ES-I3 (cell line): ENCODE results near the gene TOM1L2.
"Not testable (repeated sequence)": the region's sequence is repeated elsewhere in the genome, so short reads cannot be mapped to it uniquely, and the experiment has no call there.

Experiments used
- H3K36me3 ChIP-seq: 2 replicates; pipeline ENCODE4 v1.6.1; 2013; ENCODE audit warnings: mild to moderate bottlenecking, low read length, control low read depth, moderate library complexity; ENCODE audit not compliant: insufficient read depth
- H3K4me1 ChIP-seq: 2 replicates; pipeline ENCODE4 v1.6.1; 2013; ENCODE audit warnings: mild to moderate bottlenecking, control low read depth, low read length; ENCODE audit not compliant: insufficient read depth
- H3K9ac ChIP-seq: 2 replicates; pipeline ENCODE4 v1.6.1; 2013; ENCODE audit warnings: low read depth, mild to moderate bottlenecking, low read length, moderate library complexity
- H3K9me3 ChIP-seq: 2 replicates; pipeline ENCODE4 v1.6.1; 2013; ENCODE audit warnings: mild to moderate bottlenecking, low read length, moderate library complexity; ENCODE audit not compliant: control insufficient read depth, insufficient read depth

Gene TOM1L2

DNA sequence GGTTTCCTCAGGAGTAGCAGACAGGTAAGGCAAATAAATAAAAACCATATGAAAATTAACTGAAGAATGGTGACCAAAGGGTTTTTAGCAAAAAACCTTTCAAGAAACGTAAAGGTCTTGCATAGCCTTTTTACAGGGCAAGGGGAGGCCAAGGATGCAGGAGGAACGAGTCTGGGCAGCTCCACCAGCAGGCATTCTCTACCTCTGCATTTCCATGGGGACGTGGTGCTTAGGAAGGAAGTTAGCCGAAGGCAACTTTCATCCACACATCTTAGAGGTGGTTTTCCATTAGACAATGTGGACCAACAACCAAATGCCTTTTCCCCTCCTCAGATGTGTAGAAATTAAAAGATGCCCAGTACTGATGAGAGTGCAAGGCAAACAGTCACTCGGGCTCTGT, 20.7 kb downstream of the TOM1L2 start:
- H3K36me3 ChIP-seq = no peaks in the 10 kb centered on the region; the same call in 1 of the 2 replicates
- H3K9me3 ChIP-seq = no peaks in the 10 kb centered on the region
- H3K4me1 ChIP-seq = peaks cover 18% of the 10 kb centered on the region
- no peak overlapping the region for H3K9ac ChIP-seq

DNA sequence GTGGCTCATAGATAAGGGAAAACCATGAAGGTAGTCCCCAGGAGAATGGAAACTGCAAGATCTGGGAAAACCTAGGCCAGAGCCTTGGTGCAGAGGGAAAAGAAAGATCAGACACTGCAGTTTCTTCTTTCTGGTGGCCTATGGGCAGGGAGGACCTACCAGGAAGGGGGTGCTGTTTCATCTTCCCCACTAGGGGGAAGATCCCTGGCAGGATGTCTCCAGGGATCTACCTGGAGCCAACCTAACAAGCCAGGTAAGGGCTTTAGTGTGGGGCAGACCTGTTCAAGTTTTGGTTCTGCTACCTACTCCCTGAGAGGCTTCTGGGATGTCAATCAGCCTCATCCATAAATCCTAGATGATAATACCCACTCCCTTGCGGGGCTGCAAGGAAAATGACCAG, 21.4 kb downstream of the TOM1L2 start:
- peaks cover 18% of the 10 kb centered on the region for H3K4me1 ChIP-seq

DNA sequence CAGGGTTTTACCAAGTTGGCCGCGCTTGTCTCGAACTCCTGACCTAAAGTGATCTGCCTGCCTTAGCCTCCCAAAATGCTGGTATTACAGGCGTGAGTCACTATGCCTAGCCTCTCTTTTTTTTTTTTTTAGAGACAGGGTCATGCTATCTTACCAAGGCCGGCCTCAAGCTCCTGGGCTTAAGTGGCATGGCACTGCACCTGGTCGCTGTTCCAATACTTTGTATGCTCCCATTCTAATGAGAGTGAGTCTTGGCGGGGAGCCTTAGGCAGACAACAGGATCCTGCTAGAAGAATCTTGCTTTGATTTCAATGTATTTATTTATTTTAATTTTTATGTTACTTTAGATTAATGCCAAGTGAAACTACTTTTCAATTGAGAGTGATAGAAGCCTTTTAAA, 21.9 kb downstream of the TOM1L2 start:
- Histone ChIP-seq H3K36me3 (no peaks in the 10 kb centered on the region; the same call in 1 of the 2 replicates), H3K9ac (no peak overlapping the region), H3K9me3 (no peaks in the 10 kb centered on the region), H3K4me1 (peaks cover 18% of the 10 kb centered on the region)

More for the DNA sequence above, 21.4 kb downstream of the TOM1L2 start:
- Histone ChIP-seq H3K36me3 (no peaks in the 10 kb centered on the region; the same call in 1 of the 2 replicates), H3K9ac (no peak overlapping the region), H3K9me3 (no peaks in the 10 kb centered on the region)

DNA sequence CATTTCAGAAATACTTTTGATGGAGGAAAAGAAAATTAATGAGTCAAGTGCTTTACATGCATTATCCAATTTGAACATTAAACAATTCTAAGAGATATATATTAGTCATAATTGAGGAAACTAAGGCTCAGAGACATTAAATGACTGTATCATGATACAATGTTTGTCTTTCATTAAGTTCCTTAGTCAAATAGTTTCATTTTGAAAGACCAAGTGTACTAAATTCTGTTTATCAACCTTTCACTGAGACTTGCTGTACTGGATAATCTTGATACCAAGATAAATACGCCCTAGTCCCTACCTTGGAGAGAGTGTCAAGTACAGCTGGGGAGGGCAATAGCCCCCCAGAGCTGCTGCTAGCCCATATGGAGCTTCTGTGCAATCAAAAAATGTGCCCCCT, 24.2 kb downstream of the TOM1L2 start:
- Histone ChIP-seq H3K9ac (no peak overlapping the region), H3K36me3 (no peaks in the 10 kb centered on the region), H3K9me3 (no peaks in the 10 kb centered on the region), H3K4me1 (peaks cover 29% of the 10 kb centered on the region)

DNA sequence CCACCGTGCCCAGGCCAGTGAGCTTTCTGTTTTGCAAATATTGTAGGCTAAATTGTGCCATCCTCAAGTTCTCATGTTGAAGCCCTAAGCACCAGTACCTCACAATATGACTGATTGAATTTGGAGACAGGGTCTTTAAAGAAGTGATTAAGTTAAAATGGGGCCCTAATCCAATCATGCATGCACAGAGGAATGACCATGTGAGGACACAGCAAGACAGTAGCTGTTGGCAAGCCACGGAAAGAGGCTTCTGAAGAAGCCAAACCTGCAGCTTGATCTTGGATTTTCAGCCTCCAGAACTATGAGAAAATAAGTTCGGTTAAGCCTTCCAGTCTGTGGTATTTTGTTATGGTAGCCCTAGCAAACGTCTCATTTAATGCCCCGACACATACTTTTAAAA, 24.9 kb downstream of the TOM1L2 start:
- H3K9ac ChIP-seq = no peak overlapping the region
- H3K9me3 ChIP-seq = no peaks in the 10 kb centered on the region
- H3K4me1 ChIP-seq = peaks cover 33% of the 10 kb centered on the region
- no peaks in the 10 kb centered on the region for H3K36me3 ChIP-seq

DNA sequence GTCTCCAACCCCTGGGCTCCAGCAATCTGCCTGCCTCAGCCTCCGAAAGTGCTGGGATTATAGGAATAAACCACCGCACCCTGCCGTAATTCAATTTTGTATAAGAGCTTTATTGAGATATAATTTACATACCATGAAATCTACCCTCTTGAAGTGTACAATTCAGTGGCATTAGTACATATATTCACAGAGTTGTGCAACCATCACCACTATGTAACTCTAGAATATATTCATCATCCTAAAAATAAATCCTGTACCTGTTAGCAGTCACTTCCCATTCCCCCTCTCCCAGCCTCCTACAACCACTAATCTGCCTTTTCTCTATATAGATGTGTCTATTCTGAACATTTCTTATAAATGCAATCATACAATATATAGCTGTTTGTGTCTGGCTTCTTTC, 26.1 kb downstream of the TOM1L2 start:
- Histone ChIP-seq H3K36me3 (no peaks in the 10 kb centered on the region), H3K9ac (no peak overlapping the region), H3K4me1 (peaks cover 35% of the 10 kb centered on the region), H3K9me3 (no peaks in the 10 kb centered on the region)

DNA sequence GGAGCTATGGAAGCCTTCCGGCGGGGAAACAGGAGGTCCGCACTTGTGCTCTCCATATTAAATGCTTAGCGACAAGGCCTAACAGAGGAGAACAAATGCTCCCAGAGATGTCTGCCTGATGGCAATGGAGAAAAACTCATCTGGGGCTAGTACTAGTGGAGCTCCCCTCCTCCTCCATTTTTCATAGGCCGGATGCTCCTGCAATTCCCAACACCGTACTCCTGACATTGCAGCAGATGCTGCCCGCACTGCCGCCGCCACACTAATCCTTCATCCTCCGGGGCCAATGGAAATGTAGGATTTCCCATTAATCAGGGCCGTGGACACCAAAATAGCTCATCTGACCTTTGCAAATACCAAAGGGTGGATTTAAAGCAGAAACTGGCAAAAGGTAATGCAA, 27.5 kb downstream of the TOM1L2 start:
- peaks cover 36% of the 10 kb centered on the region for H3K4me1 ChIP-seq
- no peaks in the 10 kb centered on the region for H3K9me3 ChIP-seq
- no peaks in the 10 kb centered on the region for H3K36me3 ChIP-seq
- H3K9ac ChIP-seq = no peak overlapping the region

DNA sequence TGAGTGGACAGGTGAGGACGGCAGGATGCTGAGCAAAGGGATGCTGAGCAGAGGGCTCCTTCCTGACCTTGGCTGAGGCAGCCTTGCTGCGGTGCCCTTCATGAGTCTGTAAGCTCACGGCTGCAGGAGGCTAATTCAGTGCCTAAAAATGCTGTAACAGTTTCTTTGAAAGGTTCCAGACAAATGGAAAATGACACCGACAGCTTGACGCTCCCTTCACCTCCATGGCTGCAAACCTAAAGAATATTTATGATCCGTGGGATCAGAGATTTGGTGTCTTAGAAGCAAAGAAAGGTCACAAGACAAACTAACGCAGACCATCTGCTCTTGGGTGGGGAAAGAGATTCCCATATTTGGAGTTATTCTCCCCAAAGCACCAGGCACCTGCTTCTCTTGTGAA, 28.0 kb downstream of the TOM1L2 start:
- Histone ChIP-seq H3K36me3 (no peaks in the 10 kb centered on the region), H3K4me1 (peaks cover 36% of the 10 kb centered on the region), H3K9ac (no peak overlapping the region), H3K9me3 (no peaks in the 10 kb centered on the region)

DNA sequence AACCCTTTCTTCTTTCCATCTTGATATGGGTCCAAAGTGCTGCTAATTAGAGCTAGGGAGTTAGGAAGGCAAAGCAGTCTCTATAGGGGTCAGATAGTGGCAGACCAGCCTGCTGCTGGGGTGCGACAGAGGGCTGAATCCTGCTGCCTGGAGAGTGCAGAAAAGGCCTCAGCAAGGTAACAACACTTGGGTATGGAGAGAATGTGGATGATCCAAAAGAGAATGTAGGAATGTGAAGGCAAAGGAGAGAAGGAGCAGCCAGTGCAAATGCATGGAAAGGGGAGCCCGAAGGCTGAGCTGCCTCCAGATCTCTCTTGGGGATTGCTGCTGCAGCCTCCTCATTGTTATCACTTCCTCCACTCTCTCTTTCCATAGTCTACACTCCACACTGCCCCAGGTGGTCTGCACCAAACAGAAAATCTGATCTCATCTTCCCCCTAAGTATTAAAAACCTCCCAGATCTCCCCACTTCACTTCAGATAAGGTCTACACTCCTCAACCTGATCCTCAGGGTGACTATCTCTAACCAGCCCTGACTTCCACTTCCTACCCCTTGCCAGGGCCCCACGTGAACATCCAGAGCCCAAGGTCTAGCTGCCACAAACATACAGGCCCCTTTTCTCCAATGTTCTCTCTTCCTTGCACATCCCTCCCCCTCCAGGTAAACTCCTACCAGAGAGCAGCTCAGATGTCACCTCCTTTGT, 28.8 kb downstream of the TOM1L2 start:
- H3K4me1 ChIP-seq = peaks cover 36% of the 10 kb centered on the region
- no peak overlapping the region for H3K9ac ChIP-seq

DNA sequence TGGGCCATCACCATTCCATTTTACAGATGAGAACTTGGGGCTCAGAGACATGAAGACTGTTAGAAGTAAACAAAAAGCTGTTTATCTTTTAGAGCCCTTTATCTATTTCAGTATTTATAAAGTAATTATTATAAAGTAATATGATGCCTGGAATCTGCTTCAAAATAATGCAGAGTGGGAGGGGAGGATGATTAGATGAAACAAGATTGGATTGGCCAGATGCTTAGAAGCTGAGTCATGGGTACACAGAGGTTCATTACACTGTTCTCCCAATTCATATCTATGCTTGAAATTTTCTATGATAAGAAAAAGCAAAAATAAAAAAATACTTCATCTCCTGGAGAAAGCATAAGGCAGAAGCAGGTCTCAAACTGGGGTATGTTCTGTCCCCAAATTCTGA, 29.4 kb downstream of the TOM1L2 start:
- H3K36me3 ChIP-seq = no peaks in the 10 kb centered on the region
- no peak overlapping the region for H3K9ac ChIP-seq
- H3K9me3 ChIP-seq = no peaks in the 10 kb centered on the region
- H3K4me1 ChIP-seq = peaks cover 36% of the 10 kb centered on the region

More for the DNA sequence above, 28.8 kb downstream of the TOM1L2 start:
- Histone ChIP-seq H3K9me3 (no peaks in the 10 kb centered on the region), H3K36me3 (no peaks in the 10 kb centered on the region)

DNA sequence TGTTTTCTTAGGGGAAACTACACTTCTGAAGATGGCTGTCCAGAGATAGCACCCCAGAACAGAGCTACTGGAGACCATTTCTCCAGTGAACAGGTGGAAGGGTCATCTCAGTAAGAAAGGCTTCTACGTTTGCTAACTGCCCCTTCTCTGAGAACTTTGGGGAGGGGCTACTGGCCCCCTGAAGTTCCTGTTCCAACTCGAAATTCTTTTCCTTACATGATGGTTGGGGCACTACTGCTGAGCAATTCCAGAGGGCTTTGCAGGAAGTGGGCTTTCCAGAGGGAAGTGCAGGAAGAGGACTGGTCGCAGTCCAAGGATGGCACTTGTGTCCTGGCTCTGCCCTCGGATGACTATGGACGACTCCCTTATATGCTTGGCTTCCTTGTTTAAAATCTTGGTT, 31.2 kb downstream of the TOM1L2 start:
- H3K9ac ChIP-seq = no peak overlapping the region

DNA sequence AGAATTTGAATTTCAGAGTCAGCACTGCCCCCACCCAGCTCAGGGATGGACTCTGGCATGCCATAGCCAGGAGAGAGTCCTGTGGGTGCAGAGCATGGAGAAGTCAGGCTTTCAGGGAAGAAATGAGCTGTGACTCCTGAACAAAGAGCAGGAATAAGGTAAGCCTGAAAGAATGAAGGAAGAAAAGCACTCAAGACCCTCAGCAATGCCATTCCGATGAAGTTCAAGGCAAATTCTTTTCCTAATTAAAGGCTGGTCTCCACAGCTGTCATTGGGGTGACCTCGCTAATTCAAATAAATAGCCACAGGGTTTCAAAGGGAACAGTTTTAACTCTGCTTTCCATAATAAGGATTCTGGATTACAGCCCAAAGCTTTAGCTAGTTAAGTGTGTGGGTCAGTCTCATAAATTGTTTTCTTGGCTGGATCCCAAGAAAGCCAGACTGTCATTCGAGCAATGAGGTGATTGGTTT, 31.7 kb downstream of the TOM1L2 start:
- no peaks in the 10 kb centered on the region for H3K36me3 ChIP-seq
- H3K9ac ChIP-seq = no peak overlapping the region
- H3K4me1 ChIP-seq = peaks cover 49% of the 10 kb centered on the region
- no peaks in the 10 kb centered on the region for H3K9me3 ChIP-seq

More for the DNA sequence above, 31.2 kb downstream of the TOM1L2 start:
- H3K36me3 ChIP-seq = no peaks in the 10 kb centered on the region
- no peaks in the 10 kb centered on the region for H3K9me3 ChIP-seq
- peaks cover 47% of the 10 kb centered on the region for H3K4me1 ChIP-seq

DNA sequence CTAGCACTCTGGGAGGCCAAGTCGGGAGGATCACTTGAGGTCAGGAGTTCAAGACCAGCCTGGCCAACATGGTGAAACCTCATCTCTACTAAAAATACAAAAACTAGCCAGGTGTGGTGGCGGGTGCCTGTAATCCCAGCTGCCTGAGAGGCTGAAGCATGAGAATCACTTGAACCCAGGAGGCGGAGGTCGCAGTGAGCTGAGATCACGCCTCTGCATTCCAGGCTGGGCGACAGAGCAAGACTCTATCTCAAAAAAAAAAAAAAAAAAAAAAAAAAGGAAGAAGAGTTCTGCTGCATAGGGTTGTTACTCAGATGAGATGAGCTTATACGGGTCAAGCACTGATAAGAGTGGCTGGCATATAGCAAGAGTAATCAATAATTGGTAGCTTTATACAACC, 32.3 kb downstream of the TOM1L2 start:
- H3K9ac ChIP-seq, H3K36me3 ChIP-seq, H3K9me3 ChIP-seq: not testable (repeated sequence)
- peaks cover 54% of the 10 kb centered on the region for H3K4me1 ChIP-seq

DNA sequence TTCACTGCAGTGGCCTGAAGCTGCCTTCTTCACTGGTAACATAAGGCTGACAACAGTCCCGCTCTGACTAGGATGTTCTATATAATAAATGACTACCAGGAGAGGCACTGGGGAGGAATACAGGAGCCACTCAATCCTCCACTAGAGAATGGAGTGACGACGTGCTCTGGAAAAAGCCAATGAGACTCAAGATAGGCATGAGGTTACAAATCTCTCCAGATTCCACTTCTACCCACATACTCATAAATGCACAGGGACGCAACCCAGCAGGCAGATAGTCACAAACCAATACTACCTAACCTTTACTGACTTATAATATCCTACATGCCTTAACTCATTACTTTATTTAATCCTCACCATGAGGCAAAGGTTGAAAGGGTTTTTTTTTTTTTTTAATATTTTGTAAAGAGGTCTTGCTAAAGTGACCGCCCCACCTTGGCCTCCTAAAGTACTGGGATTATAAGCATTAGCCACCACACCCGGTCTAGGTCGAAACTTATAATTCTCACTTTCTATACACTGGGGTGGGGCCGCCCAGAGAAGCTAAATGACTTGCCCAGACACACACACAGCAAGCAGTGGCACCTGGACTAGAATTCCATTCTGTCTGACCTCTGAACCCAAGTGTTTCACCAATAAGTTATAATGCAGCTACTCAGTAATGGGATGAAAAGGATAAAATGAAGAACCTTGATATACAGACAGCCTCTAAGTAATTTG, 33.7 kb downstream of the TOM1L2 start:
- Histone ChIP-seq H3K36me3 (no peaks in the 10 kb centered on the region), H3K9ac (no peak overlapping the region), H3K4me1 (peaks cover 48% of the 10 kb centered on the region), H3K9me3 (no peaks in the 10 kb centered on the region)

DNA sequence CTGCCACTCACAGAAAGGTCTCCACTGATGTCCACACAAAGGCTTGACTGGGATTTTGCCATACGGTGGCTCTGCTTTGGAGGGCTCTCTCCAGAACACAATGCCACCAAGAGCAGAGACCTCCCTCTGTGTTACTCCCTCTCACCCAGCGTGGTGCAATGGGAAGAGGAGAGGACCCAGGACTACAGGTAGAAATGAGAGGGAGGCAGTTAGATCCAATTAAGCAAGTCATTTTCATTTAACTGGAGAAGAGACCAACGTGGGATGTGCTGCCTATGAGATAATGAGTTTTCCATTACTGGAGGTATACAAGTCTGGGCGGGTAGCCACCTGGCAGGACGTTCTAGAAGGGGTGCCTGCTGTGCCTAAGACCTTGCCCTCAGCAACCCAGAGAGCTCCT, 34.2 kb downstream of the TOM1L2 start:
- H3K4me1 ChIP-seq = peaks cover 43% of the 10 kb centered on the region

More for the DNA sequence above, 34.2 kb downstream of the TOM1L2 start:
- Histone ChIP-seq H3K36me3 (no peaks in the 10 kb centered on the region), H3K9me3 (no peaks in the 10 kb centered on the region), H3K9ac (no peak overlapping the region)
